GM18507 (cell line): ENCODE data around the gene ETNK2.

Experiments used
- DNase-seq: peaks from one replicate; pipeline ENCODE4 v3.0.0; 2011; ENCODE audit warnings: low read depth; ENCODE audit not compliant: insufficient read length; ENCODE audit errors: extremely low spot score
- FAIRE-seq: peaks from 2 replicates; lab custom pipeline; 2011; peaks lifted over from hg19 to GRCh38; lab: Jason Lieb, UNC

Gene ETNK2

DNA sequence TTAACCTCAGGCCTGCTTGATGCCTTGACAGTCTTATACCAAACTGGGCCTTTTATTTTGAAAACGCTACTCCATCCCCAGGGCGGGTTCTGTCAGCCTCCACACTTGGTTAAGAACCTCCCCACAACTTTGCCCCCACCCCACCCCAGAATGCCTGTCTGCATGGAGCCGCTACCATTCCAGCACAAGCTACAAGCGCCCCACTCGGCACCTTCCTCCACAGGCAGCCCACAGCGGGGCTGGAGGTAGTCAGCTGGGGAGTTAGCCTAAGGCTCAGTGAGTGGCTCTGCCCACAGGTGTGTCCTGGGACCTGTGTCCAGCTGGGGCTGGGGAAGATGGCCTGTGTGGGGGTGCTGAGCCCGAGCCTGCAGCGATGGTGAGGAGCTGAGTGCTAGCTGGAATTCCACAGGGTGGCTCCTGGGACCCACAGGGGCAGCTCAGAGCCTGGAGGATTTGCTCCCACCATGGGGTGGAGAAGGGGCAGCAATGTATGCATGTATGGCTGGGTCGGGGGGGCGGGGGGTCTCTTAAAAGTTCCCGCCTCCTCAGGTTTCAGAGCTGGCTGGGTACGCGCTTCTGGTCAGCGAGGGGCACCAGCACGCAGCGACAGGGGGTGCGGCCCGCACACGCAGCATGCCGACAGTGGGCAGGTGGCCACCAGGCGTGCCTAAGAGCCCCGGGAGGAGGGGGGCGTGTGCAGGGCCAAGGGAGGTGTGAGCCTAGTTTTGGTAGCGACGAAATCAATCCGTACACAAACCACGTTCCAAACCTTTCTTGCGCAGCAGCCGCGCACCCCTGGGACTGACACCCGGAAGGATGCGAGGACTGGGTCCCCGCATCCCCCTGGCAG is 917 bp downstream of the ETNK2 start:
- FAIRE-seq (no peak), DNase-seq (no peak)

GRCh38 chr1:204149635-204150565 is 1.9 kb downstream of the ETNK2 start:
- FAIRE-seq (no peak), DNase-seq (no peak)

GRCh38 chr1:204149107-204149506 is 2.7 kb downstream of the ETNK2 start:
- FAIRE-seq = no peak
- no peak for DNase-seq

DNA sequence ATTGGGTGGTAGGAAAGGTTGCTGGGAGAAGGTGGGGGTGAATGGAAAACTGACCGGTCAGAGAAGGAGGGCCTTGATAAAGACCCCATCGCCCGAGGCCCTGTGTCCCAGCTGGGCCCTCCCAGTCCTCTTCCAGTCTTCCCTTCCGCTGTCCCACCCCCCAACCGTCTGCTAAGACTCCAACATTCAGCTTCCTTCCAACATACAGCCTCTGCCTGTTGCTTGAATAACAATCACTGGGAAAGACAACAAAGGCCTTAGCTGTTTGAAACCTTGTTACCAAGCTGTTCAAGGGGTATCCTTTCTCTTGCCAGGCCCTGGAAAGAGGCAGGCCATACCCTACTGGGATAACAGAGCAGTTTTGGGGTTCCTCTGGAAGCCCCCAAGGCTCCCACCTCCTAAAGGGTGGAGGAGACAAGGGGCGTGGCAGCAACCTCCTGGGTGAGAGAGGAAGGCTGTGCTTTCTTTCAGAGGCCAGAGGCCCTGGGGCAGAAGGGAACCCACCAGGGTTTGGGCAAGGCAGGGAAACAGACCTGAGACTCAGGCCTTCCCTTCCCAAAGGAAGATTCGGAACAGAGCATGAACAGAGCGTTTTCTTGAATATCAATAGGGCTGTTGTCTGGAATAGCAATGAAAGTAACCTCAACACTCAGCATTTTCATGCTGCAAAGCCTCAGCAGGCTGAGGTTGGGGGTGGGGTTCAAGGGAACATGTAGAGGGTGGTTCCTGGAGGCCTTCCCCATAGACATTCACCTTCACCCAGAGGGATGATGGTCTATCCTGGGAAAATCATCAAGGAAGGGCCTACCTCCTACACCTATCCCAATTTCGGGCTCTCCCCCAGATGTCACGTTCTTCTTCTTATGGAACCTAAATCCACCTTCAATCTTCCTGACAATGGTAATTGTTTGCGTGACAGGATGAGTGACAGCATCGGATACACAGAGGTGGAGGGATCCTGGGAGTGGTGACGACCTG is 4.1 kb downstream of the ETNK2 start:
- FAIRE-seq = no peak
- no peak for DNase-seq

DNA sequence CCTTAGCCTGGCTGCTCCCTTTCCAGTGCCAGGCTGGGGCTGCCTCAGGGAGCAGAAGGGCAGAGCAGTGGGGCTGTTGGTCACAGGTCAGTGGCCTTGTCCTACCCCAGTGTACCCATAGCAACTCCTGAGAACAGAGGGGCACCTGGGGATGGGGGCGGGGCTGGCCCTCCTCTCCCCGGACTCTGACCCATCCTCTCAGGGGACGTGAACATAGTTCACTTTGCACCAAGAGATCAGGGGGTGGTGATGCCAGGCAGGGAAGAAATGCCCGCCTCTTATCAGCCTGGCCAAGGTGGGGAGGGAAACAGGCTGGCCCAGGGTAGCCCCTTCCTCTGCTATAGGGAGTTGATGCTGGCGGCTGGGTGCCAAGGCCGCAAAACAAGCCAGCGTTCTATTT is 4.9 kb downstream of the ETNK2 start:
- DNase-seq (no peak), FAIRE-seq (no peak)

GRCh38 chr1:204146309-204146708 is 5.5 kb downstream of the ETNK2 start:
- FAIRE-seq (no peak), DNase-seq (no peak)

DNA sequence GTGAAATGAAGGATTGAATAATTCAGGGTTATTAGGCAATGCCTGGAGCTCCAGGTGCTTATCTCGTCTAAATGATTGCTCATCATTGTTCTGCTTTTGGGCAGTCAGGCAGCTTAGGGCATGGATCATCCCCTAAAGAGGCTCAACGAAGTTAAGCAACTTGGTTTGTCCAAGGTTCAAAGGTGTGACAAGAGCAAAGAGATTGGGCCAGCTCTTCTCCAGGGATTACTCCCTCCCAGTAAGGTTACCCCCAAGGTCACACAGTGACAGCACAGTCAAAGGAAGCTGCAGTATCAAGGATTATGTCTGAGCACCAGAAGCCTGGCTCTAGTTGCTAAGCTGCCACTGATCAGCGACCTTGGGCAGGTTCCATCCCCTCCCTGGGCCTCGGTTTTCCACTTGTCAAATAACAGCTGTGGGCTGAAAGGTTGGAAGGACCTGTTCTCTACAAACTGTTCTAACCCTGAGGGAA is 6.8 kb downstream of the ETNK2 start:
- DNase-seq (no peak), FAIRE-seq (no peak)

DNA sequence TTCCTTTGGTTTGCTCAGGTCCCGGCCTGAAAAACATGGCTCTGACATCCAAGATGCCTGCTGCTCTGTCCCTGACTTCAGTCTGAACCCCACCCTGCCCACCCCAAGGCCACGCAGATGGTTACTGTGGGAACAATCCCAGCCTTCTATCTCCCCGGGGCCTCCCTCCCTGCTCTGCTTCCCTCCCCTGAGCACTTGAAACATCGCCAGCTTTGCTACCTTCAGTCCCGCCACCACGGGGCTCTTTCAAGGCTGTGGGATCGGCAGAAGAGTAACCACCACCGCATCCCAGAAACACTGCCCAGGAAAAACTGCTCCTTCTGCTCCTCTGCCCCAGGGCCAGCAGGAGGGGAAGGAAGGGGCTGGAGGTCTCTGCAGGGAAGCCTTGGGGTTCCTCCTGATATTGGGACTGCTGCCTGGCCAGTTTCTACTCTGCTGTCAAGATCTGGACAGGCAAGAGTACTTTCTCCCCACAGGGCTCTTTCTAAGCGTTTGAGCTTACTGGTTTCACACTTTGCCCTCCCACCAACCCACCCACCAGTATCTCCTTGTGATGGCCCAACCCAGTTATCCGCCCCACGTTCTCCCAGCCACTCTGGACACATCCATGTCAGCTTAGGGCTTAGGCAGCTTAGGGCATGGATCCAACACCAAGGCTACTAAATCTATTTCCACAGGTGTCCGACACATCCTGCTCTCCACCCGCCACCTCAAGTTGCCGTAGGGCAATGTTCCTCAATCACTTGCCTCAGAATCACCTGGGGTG is 8.4 kb downstream of the ETNK2 start:
- FAIRE-seq (no peak), DNase-seq (no peak)

- FAIRE-seq = no peak
- DNase-seq = no peak
Observed at GRCh38 chr1:204142032-204142974, 9.5 kb downstream of the ETNK2 start.

DNA sequence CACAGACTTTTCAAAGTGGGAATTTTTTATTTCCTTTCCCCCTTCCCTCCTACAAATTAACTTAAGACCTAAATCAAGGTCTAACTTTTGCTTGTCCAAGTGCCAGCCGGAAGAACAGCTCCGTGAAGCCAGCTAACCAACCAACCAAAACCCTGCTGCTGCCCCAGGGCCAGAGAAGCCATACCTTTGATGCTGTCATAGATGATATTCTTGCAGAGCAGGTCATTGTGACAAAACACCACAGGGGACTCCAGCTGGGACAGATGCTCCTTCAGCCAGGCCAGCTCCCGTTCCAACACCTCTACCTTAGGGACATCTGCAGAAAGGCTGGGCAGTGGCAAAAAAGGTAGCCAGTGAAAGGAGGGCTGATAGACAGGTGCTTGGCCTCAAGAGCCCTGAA is 10.7 kb downstream of the ETNK2 start:
- no peak for FAIRE-seq
- no peak for DNase-seq

- FAIRE-seq = no peak
- DNase-seq = no peak
Observed at GRCh38 chr1:204139952-204140351, 11.9 kb downstream of the ETNK2 start.

- FAIRE-seq (no peak), DNase-seq (no peak)
Observed at GRCh38 chr1:204139088-204139487, 12.8 kb downstream of the ETNK2 start.

DNA sequence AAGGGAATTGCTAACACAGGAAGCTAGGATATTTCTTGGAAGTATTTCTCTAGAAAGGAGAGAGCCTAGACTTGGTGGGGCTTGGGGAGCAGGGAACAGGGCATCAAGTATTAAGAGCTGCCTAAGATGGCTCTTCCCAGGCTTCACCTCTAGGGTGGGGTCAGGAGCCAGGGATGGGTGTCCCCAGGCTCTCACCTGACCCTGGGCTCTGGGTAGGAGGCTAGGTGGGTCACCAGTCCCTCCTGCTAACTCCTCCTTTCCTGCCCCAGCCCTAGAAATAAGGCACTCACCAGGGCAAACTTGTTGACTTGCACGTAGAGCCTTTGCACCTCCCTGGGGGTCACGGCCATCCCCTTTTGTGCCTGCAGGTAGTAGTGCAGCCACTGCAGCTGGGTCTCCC is 15.0 kb downstream of the ETNK2 start:
- no peak for DNase-seq
- FAIRE-seq = no peak

DNA sequence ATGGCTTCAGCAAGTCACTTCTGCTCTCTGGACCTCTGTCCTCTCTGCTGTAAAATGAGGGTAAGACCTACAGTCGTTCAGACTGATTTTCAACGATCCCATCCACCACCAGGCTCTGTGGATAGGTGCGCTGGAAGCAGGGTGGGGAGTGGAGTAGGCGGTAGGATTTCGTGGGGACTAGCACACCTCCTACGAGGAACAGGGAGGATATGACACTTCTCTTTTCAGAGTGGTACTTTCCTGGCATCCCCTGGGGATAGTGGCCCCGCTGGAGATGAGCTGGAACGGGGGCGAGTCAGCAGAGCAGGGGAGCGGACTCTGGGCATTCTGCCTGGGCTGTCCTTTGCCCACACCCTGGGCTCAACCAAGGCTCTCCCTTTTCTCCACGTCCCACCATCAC is 17.7 kb downstream of the ETNK2 start:
- no peak for FAIRE-seq
- DNase-seq = no peak

- no peak for FAIRE-seq
Observed at GRCh38 chr1:204132718-204133117, 19.1 kb downstream of the ETNK2 start.

GRCh38 chr1:204131978-204132377 is 19.9 kb downstream of the ETNK2 start:
- DNase-seq (no peak), FAIRE-seq (no peak)

More at GRCh38 chr1:204132718-204133117, 19.1 kb downstream of the ETNK2 start:
- DNase-seq = no peak

DNA sequence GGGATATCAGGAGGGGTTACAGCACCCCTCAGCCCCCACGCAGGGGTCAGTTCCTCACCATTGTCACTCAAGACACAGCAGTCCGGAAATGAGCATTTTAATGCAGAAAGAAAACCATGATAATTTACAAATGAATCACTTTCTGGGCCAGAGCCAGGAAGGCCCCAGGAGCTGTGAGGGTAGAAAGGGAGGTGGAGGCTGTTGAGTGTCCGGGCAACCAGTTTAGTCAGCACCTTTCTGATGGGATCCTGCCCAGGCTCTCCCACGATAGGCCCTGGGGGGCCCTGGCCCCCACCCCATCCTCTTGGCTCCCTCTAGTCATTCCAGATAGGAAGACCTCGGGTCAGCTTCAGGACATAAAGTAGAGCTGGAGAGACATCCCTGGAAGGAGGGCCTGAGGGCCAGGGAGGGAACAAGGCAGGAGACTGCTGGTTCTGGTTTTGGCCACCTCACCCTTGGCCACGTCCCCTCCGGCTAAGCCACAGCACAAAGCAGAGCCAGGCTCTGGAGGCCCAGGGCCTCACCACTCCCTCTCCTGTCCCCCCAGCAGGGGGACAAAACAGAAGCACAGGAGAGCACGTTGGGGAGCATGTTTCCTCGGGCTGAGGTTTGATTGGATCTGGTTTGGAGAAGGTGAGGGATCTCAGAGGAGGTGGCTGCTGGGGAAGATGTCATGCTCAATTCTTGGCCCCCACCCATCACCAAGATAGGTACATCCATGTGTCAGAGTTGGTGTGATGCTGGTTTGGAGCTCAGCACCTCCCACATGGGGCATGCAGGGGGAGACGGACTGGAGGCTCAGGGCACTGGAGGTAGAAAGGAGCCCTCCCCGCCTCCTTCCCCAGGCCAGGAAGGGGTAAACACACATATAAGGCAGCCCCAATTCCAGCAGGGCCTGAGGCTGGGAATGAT is 20.6 kb downstream of the ETNK2 start:
- DNase-seq = no peak
- FAIRE-seq = no peak
